DOHH2 (cell line): ENCODE measurements around the gene IQCM.

Source experiments
- CTCF ChIP-seq: fragments of 200-600 bp; sonication (generic); IDR thresholded peaks from one replicate; pipeline ENCODE4 v1.5.1; 2014; ENCODE audit warnings: antibody characterized with exemption, mild to moderate bottlenecking, low read depth, low read length; ENCODE audit not compliant: poor library complexity, severe bottlenecking
- EZH2phosphoT487 ChIP-seq: fragments of 200-600 bp; sonication (generic); IDR thresholded peaks from 2 replicates; pipeline ENCODE4 v1.6.1; 2017; ENCODE audit warnings: borderline replicate concordance, mild to moderate bottlenecking, antibody characterized with exemption, low read length, moderate library complexity, mixed read lengths

DNA sequence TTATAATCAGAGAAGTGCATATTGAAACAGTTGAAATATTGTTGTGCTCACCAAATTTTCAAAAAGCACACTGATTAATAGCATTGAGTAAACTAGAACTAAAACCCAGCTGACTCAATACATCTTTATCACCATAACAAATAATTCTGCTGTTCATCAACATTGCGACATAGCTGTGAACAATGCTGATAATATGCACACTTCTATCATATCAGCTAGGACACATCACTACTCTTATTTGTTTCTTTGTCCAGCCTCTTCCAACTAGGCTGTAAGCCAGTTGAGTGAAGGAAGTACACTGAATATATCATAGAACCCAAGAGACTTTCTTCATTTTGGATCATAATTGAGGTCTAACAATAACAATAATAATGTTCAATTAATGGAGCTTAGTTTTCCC, 349.7 kb downstream of the IQCM start:
- no peak for TF ChIP-seq CTCF
- TF ChIP-seq EZH2phosphoT487: no peak
